HG02759 (cell line): ENCODE data around the gene UBAP2.

Source experiments
- ATAC-seq: cut with Tn5 transposase; IDR thresholded peaks from one replicate; pipeline ENCODE4 v1.9.1; 2021; ENCODE audit warnings: mild to moderate bottlenecking, moderate library complexity; ENCODE audit not compliant: unreplicated experiment

UBAP2 gene

GRCh38 chr9:33926746-33927485, 121.8 kb downstream of the UBAP2 start:
- ATAC-seq: no peak

- ATAC-seq: no peak
Observed at GRCh38 chr9:33924978-33925797, 123.5 kb downstream of the UBAP2 start.

- ATAC-seq: no peak
Observed at GRCh38 chr9:33923998-33924701, 124.5 kb downstream of the UBAP2 start.

- ATAC-seq: no peak
Observed at GRCh38 chr9:33923079-33923478, 125.6 kb downstream of the UBAP2 start.

GRCh38 chr9:33921967-33922895, 126.5 kb downstream of the UBAP2 start:
- ATAC-seq: no peak

GRCh38 chr9:33919276-33919897, 129.3 kb downstream of the UBAP2 start:
- no peak for ATAC-seq

GRCh38 chr9:33917036-33917435, 131.7 kb downstream of the UBAP2 start:
- no peak for ATAC-seq

- ATAC-seq: no peak
Observed at GRCh38 chr9:33914887-33915628, 133.6 kb downstream of the UBAP2 start.

GRCh38 chr9:33913541-33913940, 135.1 kb downstream of the UBAP2 start:
- no peak for ATAC-seq

- ATAC-seq: no peak
Observed at GRCh38 chr9:33908749-33909148, 139.9 kb downstream of the UBAP2 start.

- ATAC-seq: no peak
Observed at GRCh38 chr9:33908114-33908513, 140.6 kb downstream of the UBAP2 start.

- no peak for ATAC-seq
Observed at GRCh38 chr9:33907347-33907746, 141.3 kb downstream of the UBAP2 start.

- no peak for ATAC-seq
Observed at GRCh38 chr9:33906769-33907168, 141.9 kb downstream of the UBAP2 start.

- ATAC-seq: no peak
Observed at GRCh38 chr9:33905137-33905536, 143.6 kb downstream of the UBAP2 start.

GRCh38 chr9:33903157-33903780, 145.4 kb downstream of the UBAP2 start:
- ATAC-seq: no peak

GRCh38 chr9:33894316-33894715, 154.4 kb downstream of the UBAP2 start:
- no peak for ATAC-seq

- no peak for ATAC-seq
Observed at GRCh38 chr9:33893861-33894260, 154.8 kb downstream of the UBAP2 start.

- ATAC-seq: no peak
Observed at GRCh38 chr9:33885948-33886347, 162.7 kb downstream of the UBAP2 start.
